Measurements from ENCODE around the gene C1orf94.
"Not testable (repeated sequence)": the region's sequence is repeated elsewhere in the genome, so short reads cannot be mapped to it uniquely, and the experiment has no call there.

The C1orf94 gene

GRCh38 chr1:34164771-34165391 lies 11.8 kb upstream of the C1orf94 start, which contains the start of gene CSMD2:
CSMD2 (minus strand) TSS chr1:34165230; CDS start chr1:34165097, 133 bp downstream.
- no peak for DNase-seq (ENCODE audit: low read depth in 2 of 2)

- DNase-seq (ENCODE audit: low read depth in 2 of 2), result no peak
Measured at GRCh38 chr1:34165422-34165921, 11.2 kb upstream of the C1orf94 start.

GRCh38 chr1:34166191-34166624 lies 10.5 kb upstream of the C1orf94 start:
- no peak for DNase-seq (ENCODE audit: low read depth in 2 of 2)

GRCh38 chr1:34166625-34167361 lies 9.9 kb upstream of the C1orf94 start:
- DNase-seq (ENCODE audit: low read depth in 2 of 2), result no peak

- no peak for DNase-seq (ENCODE audit: low read depth in 2 of 2)
Measured at GRCh38 chr1:34167389-34167788, 9.3 kb upstream of the C1orf94 start.

GRCh38 chr1:34175744-34176143 lies 963 bp upstream of the C1orf94 start:
- DNase-seq (ENCODE audit: low read depth in 2 of 2), result no peak

GRCh38 chr1:34178072-34178471 lies 1.4 kb downstream of the C1orf94 start:
- DNase-seq (ENCODE audit: low read depth in 2 of 2), result no peak

GRCh38 chr1:34183381-34183780 lies 6.7 kb downstream of the C1orf94 start:
- DNase-seq (ENCODE audit: low read depth in 2 of 2), result not testable (repeated sequence)

- DNase-seq (ENCODE audit: low read depth in 2 of 2), result no peak
Measured at GRCh38 chr1:34186741-34187494, 10.2 kb downstream of the C1orf94 start.

- DNase-seq (ENCODE audit: low read depth in 2 of 2), result no peak
Measured at GRCh38 chr1:34188418-34188817, 11.7 kb downstream of the C1orf94 start.

GRCh38 chr1:34188985-34189384 lies 12.3 kb downstream of the C1orf94 start:
- DNase-seq (ENCODE audit: low read depth in 2 of 2), result no peak

GRCh38 chr1:34190692-34191091 lies 14.0 kb downstream of the C1orf94 start:
- no peak for DNase-seq (ENCODE audit: low read depth in 2 of 2)

GRCh38 chr1:34192621-34193020 lies 15.9 kb downstream of the C1orf94 start:
- no peak for DNase-seq (ENCODE audit: low read depth in 2 of 2)

GRCh38 chr1:34199927-34200326 lies 23.2 kb downstream of the C1orf94 start:
- DNase-seq (ENCODE audit: low read depth in 2 of 2), result no peak

GRCh38 chr1:34212673-34213072 lies 36.0 kb downstream of the C1orf94 start:
- DNase-seq (ENCODE audit: low read depth in 2 of 2), result no peak

- no peak for DNase-seq (ENCODE audit: low read depth in 2 of 2)
Measured at GRCh38 chr1:34213956-34214355, 37.2 kb downstream of the C1orf94 start.

GRCh38 chr1:34231441-34231840 lies 54.7 kb downstream of the C1orf94 start:
- DNase-seq (ENCODE audit: low read depth in 2 of 2), result no peak

- no peak for DNase-seq (ENCODE audit: low read depth in 2 of 2)
Measured at GRCh38 chr1:34235594-34235993, 58.9 kb downstream of the C1orf94 start.

GRCh38 chr1:34236089-34236488 lies 59.4 kb downstream of the C1orf94 start:
- no peak for DNase-seq (ENCODE audit: low read depth in 2 of 2)

GRCh38 chr1:34237151-34237815 lies 60.6 kb downstream of the C1orf94 start:
- no peak for DNase-seq (ENCODE audit: low read depth in 2 of 2)

GRCh38 chr1:34245967-34246366 lies 69.3 kb downstream of the C1orf94 start:
- no peak for DNase-seq (ENCODE audit: low read depth in 2 of 2)

- DNase-seq (ENCODE audit: low read depth in 2 of 2), result no peak
Measured at GRCh38 chr1:34250342-34250741, 73.6 kb downstream of the C1orf94 start.
